Glomerular visceral epithelial cell (primary cell): ENCODE measurements around the gene TMPRSS3.
"Not testable (repeated sequence)": the region's sequence is repeated elsewhere in the genome, so short reads cannot be mapped to it uniquely, and the experiment has no call there.

Experiments
- DNase-seq: peaks from one replicate; pipeline ENCODE4 v3.0.0-alpha.2; 2016; ENCODE audit errors: extremely low spot score

The TMPRSS3 gene

DNA sequence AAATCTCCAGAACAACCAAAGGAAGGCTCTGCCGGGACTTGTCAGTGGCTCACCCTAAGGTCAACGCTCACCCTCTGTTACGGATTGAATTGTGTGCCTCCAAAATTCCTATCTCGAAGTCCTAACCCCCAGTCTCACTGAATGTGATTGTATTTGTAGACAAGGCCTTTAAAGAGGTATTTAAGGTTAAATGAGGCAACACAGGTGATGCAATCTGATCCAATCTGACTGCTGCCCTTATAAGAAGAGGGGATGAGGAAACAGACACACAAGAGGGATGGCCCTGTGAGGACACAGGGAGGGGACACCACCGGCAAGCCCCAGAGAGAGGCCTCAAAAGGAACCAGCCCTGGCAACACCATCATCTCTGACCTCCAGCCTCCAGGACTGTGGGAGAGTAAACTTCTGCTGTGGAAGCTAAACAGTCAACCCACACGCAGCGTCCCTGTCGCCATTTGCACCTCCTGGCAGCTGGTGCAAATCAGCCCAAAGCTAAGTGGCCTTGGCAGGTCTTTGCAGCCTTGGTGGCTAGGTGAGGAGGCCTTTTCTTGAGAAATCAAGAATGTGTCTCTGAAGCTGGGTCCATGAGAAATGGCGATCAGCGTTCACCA lies 32.1 kb upstream of the TMPRSS3 start:
- no peak for DNase-seq

GRCh38 chr21:42426876-42427480 lies 31.1 kb upstream of the TMPRSS3 start:
- DNase-seq, result no peak

DNA sequence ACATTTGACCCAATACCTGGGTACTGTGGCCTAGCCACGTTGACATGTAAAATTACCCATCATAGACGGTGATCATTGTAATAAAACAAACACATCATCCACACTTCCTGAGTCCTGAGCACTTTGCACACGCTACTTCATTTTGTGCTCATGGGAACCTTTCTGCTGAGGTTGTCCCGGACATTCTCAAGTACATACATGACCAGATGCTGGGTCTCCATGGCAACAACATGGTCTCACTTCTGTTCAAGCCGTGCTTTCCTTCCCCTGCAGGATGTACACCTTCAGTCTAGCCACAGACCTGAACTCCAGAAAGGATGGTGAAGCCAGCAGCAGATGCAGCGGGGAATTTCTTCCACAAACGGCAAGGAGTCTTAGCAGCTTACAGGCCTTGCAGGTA lies 30.6 kb upstream of the TMPRSS3 start:
- DNase-seq, result no peak

DNA sequence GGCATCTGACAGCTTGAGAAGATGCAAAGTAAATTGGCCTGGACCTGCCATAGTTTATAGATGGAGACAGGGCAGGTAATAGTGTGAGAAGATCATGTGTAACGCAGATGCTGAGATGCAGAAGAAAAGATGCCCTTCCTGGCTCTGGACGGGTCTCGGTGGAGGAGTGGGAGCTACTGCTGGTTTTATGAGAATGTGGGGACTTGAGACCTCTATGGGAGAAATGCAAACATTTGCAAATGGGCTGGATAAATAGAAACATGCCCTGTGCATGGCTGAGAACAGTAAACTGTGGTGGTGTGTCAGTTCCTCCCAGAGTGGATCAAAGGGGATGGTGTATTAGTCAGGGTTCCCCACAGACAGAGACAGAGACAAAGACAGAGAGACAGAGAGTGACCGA lies 29.7 kb upstream of the TMPRSS3 start:
- DNase-seq, result no peak

DNA sequence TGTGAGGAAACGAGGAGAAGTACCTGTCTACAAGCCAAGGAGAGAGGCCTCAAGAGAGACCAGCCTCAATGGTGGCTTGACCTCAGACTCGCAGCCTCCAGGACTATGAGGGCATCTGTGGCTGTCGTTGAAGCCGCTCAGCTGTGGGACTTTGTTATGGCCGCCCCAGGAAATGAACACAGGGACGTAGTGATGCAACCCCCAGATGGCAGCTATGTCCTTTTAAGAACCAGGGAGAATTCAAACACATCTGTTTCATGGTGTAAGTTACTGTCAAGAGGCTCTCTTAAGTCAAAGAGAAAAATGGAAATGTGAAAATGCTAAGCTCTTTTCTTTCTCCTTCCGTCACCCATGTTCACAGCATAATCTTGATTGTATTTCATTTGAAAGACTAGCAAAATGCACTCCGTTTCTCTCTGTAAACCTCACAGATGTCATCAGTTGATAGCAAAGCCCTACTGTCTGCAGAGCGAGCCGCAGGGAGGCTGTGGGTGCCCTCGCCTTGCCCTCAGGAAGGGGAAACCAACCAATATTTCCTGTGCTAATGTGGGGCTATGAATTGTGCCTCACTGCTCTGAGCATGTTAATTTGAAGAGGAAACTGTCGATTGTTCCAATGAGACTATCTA lies 29.2 kb upstream of the TMPRSS3 start:
- no peak for DNase-seq

DNA sequence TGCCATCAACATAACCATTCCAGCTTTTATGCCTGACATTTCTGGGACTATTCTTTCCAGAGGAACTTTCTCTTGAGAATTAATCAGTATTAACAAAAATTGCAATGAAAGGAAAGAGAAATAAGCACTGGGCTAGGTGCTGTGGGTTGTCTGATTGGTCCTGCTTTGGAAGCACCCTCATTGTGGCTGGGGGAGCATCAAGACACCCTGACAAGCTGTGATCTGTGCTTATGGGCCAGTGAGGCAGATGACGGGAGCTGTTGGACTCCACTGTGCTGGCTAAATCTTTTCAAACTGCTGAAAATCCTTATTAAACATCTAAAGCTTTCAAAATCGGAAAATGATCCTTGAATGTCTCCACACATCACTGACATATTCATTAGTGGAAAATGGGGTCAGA lies 27.8 kb upstream of the TMPRSS3 start:
- DNase-seq, result no peak

GRCh38 chr21:42423197-42423675 lies 27.4 kb upstream of the TMPRSS3 start:
- no peak for DNase-seq

DNA sequence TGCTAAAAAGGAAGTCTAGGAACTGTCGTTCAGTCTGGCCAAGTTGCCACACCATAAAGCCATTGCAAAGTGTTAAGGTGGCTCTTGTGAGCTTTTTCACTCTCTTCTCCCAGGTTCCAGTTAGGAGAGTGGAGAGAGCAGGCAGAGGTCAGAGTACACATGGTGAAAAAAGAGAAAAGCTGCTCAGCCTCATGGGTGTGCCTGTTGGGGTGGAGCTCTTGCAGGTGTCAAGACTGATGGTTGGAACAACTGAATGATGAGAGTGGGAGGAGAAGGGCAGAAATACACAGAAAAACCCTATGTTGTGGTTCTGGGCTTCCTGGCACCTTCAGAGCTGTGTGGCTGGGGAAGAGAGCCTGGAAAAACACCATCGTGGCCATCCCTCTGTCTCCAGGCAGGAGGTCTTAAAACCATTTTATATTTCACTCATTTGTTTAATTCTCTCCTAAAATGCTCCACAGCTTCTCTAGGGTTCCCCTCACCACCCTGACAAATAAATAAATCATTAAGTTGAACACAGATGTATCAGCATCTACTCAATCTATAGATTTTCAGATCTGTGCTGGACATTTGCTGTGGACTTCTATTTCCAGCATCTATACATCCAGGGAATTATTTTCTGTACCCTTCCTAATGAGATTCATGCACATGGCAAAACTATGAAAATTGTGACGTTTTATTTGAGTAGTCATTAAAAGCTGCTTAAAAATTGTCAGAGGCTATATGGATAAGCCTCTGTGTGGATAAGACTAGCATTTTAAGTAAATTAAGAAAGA lies 25.4 kb upstream of the TMPRSS3 start:
- DNase-seq, result no peak

DNA sequence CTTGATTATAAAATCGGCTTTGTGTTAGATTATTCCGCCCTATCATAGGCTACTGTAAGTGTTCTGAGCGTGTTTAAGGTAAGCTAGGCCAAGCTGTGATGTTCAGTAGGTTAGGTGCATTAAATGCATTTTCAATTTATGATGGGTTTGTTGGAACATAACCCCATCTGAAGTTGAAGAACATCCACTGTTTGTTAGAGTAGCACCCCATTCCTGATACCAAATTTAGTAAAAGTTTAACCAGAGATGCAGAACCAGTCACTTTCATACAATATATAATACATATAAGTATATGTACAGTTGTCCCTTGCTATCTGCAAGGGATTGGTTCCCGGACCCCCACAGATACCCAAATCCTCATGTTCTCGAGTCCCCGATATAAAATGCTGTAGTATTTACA lies 24.0 kb upstream of the TMPRSS3 start:
- DNase-seq, result no peak

DNA sequence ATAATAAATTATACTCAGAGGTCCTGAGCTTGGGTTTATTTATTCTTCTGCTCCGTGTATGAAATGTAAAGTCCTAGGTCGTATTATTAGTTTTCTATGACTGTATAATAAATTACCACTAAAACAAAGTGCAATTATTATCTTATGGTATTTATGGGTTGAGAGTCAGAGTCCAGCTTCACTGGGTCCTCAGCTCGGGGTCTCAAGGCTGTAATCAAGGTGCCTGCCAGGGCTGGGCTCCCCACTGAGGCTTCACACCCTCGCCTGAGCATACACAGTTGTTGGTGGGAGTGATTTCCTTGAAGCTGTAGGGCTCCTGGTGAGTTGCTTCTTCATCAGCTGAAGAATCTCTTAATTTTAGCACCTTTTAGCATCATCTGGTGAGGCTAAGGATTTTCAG lies 23.0 kb upstream of the TMPRSS3 start:
- DNase-seq, result no peak

DNA sequence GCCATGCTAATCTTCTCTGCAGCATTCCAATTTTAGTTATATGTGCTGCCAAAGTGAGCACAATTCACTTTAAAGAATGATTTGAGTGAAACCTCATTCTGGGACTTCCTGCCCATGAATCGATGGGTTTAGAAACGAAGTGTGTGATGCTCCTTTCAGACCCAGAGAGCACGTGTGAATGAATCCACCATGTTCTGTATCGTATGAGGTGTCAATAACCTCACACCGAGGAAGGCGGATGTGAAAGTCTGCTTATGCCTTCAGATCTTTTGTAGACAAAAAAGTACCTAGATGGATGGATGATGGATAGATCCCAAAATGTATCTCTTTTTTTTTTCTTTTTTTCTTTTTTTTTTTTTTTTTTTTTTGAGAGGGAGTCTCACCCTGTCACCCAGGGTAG lies 21.7 kb upstream of the TMPRSS3 start:
- DNase-seq, result no peak

DNA sequence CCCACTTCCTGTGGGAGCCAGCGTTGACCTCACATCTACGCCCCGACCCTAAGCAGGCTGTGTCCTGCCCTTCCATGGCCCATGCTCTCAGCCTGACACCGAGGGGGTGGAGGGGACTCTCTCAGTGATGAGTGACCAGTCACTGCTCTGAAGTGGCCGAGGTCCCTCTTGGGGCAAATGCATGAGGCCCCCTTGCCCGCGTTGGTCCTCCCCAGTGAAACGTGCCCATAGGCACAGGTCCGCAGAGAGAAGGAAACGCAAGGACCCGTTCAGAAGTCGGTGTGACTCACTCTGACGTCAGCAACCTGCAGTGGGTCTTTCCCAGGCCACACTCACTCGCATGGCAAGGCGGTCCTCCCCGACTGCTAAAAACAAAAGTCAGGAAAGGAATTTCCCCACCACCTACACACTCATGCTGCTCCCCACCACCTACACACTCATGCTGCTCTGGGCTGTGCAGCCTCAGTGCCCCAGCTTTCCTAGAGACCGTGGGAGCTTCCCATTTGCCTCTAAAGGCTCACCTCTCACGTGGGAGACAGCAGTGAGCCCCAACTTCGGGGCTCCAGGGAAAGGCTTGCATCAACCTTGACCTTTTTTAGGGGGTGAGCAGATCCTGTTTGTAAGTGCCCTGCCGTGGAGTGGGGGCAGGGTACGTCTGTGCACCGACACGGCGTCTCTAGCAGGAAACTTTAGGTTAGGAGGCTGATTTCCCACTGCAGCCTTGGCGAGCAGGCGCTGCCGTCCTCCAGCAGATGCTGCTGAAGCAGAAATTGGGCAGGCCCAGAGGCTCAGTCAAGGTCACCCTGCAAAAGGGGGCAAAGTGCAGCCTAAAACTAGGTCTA lies 19.3 kb upstream of the TMPRSS3 start:
- DNase-seq, result peak; percentile 86

GRCh38 chr21:42414553-42414927 lies 18.7 kb upstream of the TMPRSS3 start:
- no peak for DNase-seq

DNA sequence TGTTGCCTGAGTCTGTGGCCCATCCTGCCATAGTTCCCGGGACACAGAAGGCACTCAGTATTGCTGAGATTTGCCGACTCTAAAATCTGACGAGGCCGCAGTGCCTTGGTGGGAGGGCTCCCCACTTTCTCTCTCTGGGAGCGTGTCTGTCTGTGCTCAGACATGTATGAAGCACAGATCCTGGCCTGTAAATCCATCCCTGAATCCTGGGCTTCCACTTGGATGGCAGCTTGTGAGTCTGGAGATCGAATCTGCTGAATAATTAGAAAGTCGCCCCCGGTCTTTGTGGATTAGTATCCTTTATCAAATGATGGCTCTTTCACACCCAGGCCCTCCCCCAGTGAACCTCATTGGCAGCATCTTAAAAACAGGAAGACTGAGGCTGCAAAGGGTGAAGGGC lies 18.2 kb upstream of the TMPRSS3 start:
- DNase-seq, result no peak

DNA sequence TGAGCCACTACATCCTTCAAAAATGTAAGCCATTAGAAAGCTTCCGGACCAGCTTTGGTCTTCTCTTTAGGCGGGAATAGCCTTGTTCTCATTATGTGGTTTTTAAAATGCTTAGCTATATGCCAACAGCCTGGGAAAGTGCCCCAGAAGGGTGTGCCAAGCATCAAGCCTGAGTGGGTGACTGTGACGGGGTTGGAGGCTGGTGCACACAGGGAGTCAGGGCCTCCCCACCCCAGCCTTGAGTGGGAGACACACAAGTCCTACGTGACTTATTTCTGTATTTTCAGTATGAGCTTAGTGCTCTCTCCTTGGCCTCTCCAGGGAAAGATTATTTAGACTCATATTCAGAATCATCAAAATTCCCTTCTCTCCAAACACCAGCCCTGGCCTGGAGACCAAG lies 17.6 kb upstream of the TMPRSS3 start:
- DNase-seq, result no peak

DNA sequence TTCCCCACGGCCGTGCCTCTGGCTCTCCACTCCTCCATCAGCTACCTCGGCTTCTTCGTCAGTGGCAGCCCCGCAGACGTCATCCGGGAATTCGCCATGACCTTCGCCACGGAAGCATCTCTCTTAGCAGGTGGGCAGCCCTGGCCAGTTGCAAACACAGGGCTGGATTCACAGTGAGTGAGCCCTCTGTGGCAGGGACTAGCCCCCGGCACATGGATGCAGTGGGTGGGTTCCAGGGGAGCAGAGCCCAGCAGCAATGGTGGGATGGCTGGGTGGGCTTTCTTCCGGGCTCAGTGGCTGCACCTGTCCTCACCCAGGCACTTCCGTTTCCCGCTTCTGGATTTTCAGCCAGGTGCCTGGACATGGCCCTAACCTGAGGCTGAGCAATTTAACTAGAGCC lies 17.2 kb upstream of the TMPRSS3 start:
- DNase-seq, result no peak

GRCh38 chr21:42412636-42412933 lies 16.7 kb upstream of the TMPRSS3 start:
- no peak for DNase-seq

DNA sequence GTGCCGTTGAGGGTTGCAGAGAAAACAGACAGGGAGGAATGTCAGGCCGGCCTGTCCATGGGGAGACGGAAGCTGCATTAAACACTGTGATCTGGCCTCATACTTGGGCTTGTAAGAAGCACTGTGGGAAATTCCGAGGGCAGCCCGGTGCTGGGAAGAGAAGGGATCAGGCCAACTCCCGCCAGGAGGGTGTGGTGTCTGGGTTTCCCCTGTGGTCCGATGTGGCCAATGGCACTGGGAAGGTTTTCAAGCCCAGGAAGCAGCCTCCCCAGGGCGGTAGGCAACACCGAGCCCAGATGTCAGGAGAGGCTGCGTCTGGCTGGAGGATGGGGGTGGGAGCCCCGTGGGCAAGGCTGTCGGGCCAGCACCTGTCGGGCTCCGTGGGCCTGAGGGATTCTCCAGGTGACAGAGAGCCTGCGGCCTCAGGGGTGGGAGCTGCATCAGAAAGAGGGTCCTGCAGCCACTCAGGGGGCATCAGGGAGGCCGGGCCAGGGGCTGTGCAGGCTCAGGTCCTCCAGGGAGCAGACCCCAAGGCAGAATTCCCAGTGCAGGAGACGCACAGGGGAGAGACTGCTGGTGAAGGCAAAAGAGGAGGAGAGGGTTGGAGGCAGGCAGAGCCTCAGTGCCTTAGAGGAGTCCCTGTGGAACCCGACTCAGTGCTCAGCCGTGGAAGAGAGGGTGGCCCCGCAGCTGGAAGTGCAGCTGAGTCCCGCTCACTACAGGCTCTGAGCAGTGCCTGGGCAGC lies 16.2 kb upstream of the TMPRSS3 start:
- DNase-seq, result peak; percentile 26

GRCh38 chr21:42411197-42411869 lies 15.5 kb upstream of the TMPRSS3 start:
- DNase-seq, result no peak

DNA sequence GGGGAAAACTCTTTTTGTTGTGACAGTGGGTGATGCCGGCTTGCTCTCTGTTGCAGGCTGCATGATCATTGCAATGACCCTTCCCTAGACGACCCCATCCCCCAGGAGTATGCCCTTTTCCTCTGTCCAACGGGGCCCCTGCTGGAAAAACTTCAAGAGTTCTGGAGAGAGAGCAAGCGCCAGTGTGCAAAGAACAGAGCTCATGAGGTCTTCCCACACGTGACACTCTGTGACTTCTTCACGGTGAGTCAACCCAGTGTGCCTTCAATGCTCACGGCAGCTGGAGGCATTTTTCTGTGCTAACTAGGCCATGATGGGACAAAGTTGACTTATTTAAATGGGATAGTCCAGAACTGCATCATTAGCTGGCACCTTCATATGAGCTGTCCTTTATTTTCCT lies 13.5 kb upstream of the TMPRSS3 start:
- no peak for DNase-seq

DNA sequence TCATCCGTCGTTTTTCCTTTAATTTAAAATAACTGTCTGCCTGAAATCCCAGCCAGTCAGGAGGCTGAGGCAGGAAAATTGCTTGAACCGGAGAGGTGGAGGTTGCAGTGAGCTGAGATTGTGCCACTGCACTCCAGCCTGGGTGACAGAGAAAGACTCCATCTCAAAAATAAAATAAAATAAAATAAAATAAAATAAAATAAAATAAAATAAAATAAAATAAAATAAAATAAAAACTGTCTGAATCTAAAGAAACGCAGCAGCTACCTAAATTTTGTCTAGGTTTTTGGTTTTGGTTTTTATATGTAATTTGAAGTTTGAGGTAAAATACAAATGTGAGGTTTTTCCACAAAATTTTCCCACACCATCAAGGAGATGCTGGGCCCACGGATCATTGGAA lies 12.9 kb upstream of the TMPRSS3 start:
- not testable (repeated sequence) for DNase-seq
